A204.1 (cell line): ENCODE data around the gene CFLAR.
"Not testable (repeated sequence)": the region's sequence is repeated elsewhere in the genome, so short reads cannot be mapped to it uniquely, and the experiment has no call there.

Experiments used
- FAIRE-seq: peaks from 2 replicates; lab custom pipeline; 2012; peaks lifted over from hg19 to GRCh38; lab: Jason Lieb, UNC

Gene CFLAR

DNA sequence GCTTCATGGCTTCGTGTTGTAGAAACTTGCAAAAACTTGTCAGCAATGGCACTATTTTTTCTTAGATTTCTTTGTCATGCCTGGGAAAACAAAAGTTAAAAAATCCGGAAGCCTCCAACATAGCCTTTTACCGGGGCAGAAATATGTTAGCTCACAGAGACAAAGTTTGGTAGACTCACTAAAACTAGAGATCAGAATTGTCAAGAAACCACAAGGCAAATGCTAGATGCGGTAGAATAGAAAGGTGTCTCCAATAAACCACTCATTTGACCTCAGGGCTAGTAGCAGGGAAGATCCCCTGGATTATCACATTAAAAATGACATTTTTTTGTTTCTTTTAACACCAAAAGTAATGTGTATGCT, 67.4 kb downstream of the CFLAR start:
- no peak for FAIRE-seq

DNA sequence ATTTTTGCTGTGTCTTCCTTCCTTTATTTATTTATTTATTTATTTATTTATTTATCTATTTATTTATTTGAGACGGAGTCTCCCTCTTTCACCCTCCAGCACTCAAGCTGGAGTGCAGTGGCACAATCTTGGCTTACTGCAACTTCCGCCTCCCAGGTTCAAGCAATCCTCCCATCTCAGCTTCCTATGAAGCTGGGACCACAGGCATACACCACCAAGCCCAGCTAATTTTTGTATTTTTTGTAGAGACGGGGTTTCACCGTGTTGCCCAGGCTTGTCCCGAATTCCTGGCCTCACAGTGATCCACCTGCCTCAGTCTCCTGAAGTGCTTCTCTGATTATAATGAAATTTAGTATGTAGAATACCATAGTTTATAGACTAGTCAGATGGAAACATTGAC, 67.9 kb downstream of the CFLAR start:
- not testable (repeated sequence) for FAIRE-seq

DNA sequence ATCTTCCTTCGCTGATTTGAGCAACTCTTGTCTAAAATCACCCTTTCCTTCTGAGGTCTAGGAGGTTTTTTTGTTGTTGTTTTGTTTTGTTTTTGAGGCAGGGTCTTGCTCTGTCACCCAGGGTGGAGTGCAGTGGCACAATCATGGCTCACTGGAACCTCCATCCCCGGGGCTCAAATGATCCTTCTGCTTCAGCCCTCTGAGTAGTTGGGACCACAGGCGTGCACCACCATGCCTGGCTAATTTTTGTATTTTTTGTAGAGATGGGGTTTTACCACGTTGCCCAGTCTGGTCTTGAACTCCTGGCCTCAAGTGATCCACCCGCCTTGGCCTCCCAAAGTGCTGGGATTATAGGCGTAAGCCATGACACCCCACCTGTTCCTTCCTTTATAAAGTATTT, 68.3 kb downstream of the CFLAR start:
- not testable (repeated sequence) for FAIRE-seq

DNA sequence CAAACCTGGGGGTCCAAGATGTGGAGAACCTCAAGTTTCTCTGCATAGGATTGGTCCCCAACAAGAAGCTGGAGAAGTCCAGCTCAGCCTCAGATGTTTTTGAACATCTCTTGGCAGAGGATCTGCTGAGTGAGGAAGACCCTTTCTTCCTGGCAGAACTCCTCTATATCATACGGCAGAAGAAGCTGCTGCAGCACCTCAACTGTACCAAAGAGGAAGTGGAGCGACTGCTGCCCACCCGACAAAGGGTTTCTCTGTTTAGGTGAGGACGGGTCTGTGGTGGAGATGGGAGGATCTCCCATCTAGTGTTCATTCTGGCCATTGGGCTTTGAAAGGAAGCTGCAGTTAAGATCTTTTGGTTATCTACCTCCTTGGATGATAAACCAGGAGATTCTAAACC, 69.9 kb downstream of the CFLAR start:
- FAIRE-seq, result no peak

DNA sequence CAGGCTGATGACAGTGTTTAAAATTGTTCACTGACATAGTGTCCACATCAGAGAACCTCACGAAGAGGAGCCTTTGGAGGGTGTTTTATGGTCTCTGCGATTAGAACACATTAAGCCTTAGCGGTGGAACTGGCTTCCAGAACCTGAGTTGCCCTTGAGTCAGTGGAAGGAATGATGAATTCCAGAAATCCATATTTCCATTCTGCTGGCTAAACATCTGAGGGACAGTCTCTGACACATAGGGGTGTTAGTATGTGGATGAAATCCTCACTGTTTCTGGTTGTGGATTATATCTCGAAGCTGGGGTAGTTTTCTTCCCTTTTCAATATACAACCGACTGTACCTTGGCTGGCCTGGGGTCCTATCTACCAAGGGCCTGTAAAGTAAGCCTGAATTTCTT, 71.0 kb downstream of the CFLAR start:
- FAIRE-seq, result no peak

DNA sequence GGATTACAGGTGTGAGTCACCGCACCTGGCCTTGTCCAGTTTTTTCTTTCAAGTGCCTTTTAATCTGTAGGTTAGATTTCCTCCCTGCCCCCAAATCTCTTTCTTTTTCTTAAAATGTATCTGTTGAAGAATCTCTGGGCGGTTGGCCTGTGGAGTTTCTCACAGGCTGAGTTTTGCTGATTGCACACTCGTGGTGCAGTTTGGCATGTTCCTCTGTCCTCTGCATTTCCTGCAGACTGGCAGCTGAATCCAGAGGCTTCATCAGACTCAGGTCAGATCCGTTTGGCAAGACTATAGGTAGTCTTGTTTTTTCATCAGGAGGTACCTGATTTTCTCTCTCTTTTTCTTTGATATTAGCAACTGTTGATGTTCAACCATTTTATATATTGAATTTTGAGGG, 72.5 kb downstream of the CFLAR start:
- FAIRE-seq, result no peak

DNA sequence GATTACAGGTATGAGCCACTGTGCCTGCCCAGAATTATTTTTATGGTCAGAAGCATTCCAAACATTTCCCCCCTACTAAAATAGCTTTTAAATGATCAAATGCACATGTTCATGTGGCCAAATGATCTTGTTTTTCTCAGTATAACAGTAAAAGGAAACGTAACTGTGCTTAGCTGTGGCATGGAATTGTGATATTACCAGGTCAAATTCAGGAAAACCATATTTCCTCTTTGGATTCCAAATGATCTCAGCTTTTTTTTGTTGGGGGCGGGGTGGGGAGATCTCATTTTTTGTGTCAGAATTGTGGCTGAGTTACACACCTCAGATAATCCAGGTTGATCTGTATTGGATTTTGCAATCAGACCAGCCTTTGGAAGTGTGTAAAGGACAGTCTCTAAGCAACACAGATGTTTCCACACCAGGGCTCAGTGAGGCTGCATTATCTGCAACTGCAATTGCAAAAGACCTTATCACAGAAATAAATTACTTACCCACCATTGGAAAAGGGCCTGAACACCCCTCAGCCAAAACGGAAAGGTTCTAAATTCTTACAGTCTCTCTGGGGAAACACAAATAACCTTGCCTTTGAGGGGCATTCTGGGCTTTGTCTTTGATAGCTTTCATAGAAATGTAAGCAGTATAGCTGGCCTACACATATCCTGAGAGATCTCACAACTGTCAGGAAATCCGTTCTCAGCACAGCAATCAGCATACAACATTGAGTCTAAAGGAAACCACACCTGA, 75.3 kb downstream of the CFLAR start:
- FAIRE-seq, result no peak

DNA sequence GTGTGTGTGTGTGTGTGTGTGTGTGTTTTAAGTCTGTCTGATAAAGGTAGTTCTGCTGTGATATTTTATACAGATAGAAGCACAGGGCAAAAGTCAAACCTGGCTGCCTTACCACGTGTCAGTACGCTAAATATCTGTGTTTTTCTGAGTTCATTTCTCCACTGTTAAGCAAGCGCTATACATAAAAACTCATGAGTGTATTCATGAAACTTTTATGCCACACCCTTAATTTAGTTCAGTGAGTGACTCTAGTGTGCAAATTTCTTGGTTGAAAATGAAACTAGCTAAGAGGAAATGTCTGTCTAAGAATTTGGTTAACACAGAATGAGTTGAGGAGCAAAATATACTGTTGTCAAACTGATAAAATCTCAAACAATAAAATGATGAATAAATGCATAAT, 78.1 kb downstream of the CFLAR start:
- FAIRE-seq, result no peak

DNA sequence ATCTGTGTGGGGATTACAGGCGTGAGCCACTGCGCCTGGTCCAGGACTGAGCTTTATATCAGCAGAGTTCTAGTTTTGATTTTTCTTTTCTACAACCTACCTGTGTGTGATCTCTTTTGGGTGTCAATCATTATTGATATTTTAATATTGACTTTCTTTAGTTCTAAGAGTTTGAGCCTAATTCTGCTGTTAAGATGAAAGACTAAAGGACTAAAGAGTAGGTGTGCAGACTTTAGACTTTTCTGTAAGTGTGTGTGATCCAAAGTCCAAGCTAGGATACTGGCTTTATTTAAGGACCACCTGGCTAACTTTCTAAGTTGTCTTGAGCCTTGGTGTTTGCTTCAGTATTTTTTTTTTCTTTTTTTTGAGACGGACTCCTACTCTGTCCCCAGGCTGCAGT, 79.4 kb downstream of the CFLAR start:
- no peak for FAIRE-seq

DNA sequence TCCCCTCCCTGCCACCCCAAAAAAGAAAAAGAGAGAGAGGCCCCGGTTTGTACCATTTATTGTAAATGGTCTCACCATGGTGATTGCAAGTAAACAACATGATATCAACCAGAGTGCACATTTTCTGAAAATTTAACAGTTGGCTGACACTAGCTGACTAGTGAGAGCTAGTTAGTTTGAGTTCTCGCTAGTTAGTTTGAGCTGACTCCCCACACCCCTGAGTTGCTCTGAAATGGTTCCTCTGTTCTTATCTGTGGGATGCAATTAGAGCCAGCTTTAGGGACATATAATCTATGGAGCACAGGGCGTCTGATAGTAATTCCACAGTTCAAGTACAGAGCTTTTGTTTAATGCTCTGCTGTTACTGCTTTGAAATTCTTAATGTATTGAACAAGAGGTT, 80.0 kb downstream of the CFLAR start:
- FAIRE-seq, result no peak

DNA sequence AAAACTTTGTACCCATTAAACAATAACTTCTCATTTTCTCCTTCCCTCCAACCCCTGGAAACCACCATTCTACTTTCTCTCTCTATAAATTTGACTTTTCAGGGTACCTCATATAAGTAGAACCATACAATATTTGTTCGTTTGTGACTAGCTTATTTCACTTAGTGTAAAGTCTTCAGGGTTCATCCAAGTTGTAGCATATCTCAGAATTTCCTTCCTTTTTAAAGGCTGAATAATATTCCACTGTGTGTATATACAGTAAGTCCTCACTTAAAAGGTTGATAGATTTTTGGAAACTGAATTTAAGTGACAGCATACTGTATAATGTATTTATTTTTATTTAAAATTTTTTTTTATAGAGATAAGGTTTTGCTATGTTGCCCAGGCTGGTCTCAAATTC, 80.8 kb downstream of the CFLAR start:
- no peak for FAIRE-seq

DNA sequence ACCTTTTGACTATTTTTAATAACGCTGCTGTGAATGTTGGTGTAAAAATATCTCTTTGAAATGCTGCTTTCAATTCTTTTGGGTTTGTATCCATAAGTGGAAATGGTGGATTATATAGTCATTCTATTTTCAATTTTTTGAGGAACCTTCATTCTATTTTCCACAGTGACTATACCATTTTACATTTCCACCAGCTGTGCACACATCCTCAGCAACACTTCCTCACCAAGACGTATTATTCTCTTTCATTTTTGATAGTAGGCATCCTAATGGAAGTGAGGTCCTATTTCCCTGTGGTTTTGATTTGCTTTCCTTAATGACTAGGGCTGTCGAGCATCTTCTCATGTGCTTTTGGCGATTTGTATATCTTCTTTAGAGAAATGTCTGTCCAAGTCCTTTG, 81.8 kb downstream of the CFLAR start:
- no peak for FAIRE-seq

DNA sequence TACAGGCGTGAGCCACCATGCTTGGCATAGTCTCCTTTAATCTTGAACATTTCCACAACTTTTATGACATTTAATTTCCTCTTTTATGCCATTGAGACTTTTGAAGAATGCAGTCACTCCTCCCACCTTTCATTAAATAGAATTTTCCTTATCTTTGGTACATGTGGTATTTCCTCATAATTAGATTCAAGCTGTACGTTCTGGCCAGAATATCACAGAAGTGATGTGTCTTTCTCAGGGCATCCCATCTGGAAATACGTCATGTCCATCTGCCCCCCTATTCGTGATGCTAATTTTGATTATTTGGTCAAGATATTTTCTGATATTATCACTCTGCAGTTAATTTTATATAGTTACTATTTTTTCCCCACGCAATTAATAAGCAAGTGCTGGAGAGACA, 83.9 kb downstream of the CFLAR start:
- no peak for FAIRE-seq

DNA sequence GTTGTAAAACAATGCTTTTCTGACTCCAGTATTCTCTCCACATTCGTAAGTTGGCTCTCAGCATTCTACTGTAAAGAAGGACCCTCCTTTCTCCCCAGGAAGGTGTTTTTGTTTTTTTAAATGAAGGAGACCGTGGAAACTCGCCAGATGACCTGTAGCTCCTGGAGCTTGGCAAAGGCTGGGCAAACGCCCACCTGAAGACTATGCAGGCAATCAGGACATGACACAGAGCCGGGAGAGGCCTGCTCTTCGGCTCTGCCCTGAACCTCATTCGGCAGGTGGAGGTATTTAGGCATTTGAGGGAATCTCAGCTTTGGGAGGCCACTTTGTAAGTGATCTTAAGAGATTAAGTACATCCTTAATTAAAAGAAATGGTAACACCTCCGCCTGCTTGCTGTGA, 84.4 kb downstream of the CFLAR start:
- FAIRE-seq, result no peak

DNA sequence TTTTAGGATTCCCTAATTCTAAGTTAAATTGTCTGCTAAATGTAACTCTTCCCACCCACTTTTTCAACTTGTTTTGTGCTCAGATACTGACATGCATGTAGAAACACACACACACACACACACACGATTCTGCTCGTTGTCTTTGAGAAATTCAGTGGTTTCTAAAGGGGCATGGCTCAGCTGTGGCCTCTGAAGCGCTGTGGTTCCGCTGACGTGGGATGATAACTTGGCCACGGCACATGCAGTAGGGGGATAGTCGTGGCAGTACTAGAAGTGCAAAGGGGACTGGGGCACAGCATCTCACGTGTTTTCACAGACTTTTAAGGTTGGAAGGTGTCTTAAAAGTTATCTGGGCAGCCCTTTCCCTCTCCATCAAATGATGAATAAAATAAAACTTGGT, 85.4 kb downstream of the CFLAR start:
- FAIRE-seq, result no peak

DNA sequence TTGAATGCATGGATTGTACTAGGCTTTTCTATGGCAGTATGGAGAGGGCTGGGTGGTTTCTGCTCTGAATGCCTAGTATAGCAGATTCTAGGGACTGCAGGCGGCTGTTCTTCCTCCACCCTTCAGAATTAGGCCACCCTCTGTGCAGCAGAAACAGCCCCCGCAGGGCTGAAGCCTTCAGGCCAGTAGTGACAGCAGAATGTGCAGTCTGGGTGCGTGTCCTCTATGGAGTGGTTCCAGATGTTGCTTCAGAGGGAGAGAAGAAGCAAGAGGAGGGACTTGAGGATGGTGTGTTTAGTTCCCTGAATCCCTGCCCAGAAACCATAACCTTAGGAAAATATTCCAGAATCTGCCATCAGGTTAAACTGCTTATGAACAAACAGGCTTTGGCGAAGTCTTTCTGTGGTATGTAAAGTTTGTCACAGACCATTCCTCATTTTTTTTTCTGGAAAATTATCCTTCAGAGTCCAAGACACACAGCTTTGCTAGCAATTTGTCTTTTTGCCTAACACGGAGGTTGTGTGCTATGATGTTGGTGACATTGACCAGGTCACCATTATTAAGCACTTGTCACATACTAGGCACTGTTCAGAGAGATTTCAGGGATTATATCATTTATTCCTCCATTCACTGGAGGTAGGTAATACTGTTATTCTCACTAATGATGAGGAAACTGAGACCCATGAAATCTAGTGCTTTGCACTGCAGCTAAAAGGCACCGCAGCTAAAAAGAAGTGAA, 88.1 kb downstream of the CFLAR start:
- FAIRE-seq, result no peak

DNA sequence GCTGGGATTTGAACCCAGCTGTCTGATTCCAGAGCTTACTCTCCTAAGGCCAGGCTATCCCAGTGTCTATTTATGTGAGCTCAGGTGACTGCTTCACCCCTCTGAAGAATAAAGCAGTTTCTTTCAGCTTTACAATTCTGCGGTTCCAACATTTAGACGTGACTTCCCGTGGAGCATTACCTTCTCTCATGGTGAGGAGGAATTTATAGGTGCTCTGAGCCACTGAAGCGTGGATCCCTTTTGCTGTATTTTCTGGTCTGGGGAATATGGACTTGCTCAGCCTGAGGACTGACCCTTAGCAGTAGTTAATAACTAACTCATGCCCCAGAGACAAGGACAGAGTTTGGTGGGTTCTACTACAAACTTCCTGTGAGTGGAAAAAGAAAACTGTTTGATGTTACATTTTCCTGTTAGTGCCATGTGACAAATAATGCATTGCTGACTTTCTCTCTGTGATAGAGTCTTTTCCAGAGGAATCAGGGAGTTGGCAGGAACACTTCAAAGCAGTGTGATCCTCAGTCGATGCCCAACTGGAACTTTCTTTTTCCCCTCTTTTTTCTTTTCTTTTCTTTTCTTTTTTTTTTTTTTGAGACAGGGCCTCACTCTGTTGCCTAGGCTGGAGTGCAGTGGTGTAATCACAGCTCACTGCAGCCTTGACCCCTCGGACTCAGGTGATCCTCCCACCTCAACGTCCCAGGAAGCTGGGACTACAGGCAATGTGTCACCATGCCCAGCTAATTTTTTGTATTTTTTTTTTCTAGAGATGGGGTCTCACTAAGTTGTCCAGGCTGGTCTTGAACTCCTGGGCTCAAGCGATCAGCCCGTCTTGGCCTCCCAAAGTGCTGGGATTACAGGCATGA, 88.9 kb downstream of the CFLAR start:
- no peak for FAIRE-seq

DNA sequence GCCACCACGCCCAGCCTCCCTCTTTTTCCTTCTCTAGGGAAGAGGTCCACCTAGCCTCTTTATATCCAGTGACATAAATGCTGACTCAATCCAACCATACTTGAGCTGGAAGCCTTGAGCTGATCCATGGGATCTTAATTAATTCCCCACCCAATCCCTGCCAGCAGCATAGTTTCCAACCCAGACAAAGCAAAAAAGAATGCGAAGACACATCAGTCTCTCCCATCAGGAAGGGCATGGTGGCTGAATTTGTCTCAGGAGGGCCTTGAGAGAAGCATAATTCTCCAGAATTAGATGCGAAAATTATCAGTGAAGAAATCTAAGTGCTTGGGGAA, 89.5 kb downstream of the CFLAR start:
- no peak for FAIRE-seq

DNA sequence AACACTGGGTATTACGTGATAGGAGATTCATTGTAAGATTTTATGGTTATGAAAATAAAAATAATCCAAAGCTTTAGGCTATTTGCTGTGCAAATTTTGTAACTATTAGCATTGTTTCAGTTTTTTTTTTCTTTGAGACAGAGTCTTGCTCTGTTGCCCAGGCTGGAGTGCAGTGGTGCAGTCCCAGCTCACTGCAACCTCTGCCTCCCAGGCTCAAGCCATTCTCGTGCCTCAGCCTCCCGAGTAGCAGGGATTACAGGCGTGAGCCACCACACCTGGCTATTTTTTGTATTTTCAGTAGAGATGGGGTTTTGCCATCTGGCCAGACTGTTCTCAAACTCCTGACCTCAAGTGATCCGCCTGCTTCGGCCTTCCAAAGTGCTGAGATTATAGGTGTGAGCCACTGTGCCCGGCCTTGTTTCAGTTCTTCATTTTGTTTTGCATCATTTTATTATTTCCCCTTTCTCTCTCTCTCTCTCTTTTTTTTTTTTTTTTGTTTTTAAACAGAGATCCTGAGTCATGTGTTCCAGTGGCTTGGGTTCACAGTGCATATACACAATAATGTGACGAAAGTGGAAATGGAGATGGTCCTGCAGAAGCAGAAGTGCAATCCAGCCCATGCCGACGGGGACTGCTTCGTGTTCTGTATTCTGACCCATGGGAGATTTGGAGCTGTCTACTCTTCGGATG, 92.7 kb downstream of the CFLAR start:
- FAIRE-seq, result no peak

DNA sequence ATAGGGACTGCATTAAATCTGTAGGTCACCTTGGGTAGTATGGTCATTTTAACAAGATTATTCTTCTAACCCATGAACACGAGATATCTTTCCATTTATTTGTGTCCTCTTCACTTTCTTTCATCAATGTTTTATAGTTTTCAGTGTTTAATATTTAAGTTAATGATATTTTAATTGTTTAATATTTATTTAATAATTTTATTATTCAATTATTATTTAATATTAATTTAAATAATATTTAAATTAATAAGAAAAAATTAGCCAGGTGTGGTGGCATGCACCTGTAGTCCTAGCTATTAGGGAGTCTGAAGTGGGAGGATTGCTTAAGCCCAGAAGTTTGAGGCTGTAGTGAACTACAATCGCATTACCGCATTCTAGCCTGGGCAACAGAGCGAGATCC, 100.0 kb downstream of the CFLAR start:
- peak; percentile 72 for FAIRE-seq

DNA sequence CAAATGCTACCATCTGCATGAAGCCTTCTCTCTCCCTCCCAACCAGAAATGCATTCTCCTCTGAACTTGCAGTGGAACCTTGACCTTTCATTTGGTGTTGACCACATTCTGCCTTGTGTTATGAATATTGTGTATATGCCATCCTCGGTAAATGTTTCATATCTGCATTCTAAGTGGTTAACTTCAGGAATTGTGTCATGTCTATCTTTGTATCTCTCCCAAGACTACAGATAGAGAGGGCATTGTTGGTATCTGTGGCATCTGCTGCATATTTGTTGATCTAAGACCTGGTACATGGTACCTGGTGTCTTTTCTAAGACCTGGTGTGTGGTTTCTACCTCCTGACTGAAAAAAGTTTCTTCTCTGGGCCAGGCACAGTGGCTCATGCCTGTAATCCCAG, 101.0 kb downstream of the CFLAR start:
- FAIRE-seq, result no peak

DNA sequence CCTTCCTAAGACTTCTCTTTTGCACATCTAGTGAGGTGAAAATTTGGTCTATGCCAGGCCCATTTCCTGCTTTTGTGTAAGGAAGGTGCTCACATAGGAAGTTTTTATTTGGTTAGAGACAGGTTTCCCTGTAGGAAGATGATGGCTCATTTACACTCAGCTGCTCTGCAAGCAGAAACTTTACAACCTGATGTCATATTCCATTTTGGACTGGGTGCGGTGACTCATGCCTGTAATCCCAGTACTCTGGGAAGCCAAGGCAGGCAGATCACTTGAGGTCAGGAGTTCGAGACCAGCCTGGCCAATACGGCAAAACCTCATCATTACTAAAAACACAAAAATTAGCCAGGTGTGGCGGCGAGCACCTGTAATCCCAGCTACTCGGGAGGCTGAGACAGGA, 102.8 kb downstream of the CFLAR start:
- no peak for FAIRE-seq
